GM19395 (cell line): ENCODE data around the gene SCNN1B.
"Not testable (repeated sequence)": the region's sequence is repeated elsewhere in the genome, so short reads cannot be mapped to it uniquely, and the experiment has no call there.

Source experiments
- ATAC-seq: cut with Tn5 transposase; IDR thresholded peaks from one replicate; pipeline ENCODE4 v1.9.1; 2021; ENCODE audit warnings: mild to moderate bottlenecking, moderate library complexity; ENCODE audit not compliant: unreplicated experiment

The SCNN1B gene

GRCh38 chr16:23302045-23302956 is at the start of gene SCNN1B:
Gene SCNN1B (plus strand): TSS chr16:23302302. CDS start chr16:23348600, 46,298 bp downstream.
- no peak for ATAC-seq

GRCh38 chr16:23252310-23252709 is 49.8 kb upstream of the SCNN1B start:
- ATAC-seq, result no peak

- not testable (repeated sequence) for ATAC-seq
Measured at GRCh38 chr16:23253650-23254049, 48.5 kb upstream of the SCNN1B start.

GRCh38 chr16:23254338-23254737 is 47.8 kb upstream of the SCNN1B start:
- ATAC-seq, result no peak

- ATAC-seq, result no peak
Measured at GRCh38 chr16:23255000-23255399, 47.1 kb upstream of the SCNN1B start.

- ATAC-seq, result no peak
Measured at GRCh38 chr16:23256440-23256839, 45.7 kb upstream of the SCNN1B start.

GRCh38 chr16:23257682-23258081 is 44.4 kb upstream of the SCNN1B start:
- no peak for ATAC-seq

- ATAC-seq, result no peak
Measured at GRCh38 chr16:23258919-23259237, 43.2 kb upstream of the SCNN1B start.

GRCh38 chr16:23267647-23268046 is 34.5 kb upstream of the SCNN1B start:
- ATAC-seq, result no peak

- no peak for ATAC-seq
Measured at GRCh38 chr16:23268561-23268960, 33.5 kb upstream of the SCNN1B start.

- no peak for ATAC-seq
Measured at GRCh38 chr16:23269248-23269953, 32.7 kb upstream of the SCNN1B start.

GRCh38 chr16:23270654-23271053 is 31.4 kb upstream of the SCNN1B start:
- no peak for ATAC-seq

GRCh38 chr16:23274968-23275367 is 27.1 kb upstream of the SCNN1B start:
- no peak for ATAC-seq

GRCh38 chr16:23276821-23277220 is 25.3 kb upstream of the SCNN1B start:
- no peak for ATAC-seq

GRCh38 chr16:23278031-23278430 is 24.1 kb upstream of the SCNN1B start:
- ATAC-seq, result no peak

- no peak for ATAC-seq
Measured at GRCh38 chr16:23279721-23280153, 22.4 kb upstream of the SCNN1B start.

- no peak for ATAC-seq
Measured at GRCh38 chr16:23280483-23280967, 21.6 kb upstream of the SCNN1B start.

GRCh38 chr16:23282568-23282967 is 19.5 kb upstream of the SCNN1B start:
- ATAC-seq, result no peak

- ATAC-seq, result no peak
Measured at GRCh38 chr16:23283571-23283970, 18.5 kb upstream of the SCNN1B start.

GRCh38 chr16:23284584-23284983 is 17.5 kb upstream of the SCNN1B start:
- no peak for ATAC-seq

- ATAC-seq, result no peak
Measured at GRCh38 chr16:23286131-23286532, 16.0 kb upstream of the SCNN1B start.

- ATAC-seq, result no peak
Measured at GRCh38 chr16:23288209-23288608, 13.9 kb upstream of the SCNN1B start.
